H9 (cell line): ENCODE measurements around the gene PAM. TPM values are rescaled to one million over a fixed set of nuclear protein-coding genes. Genes with fewer than 3 reads are reported as not detected.

ENCODE experiments used
- DNase-seq: peaks from one replicate; pipeline ENCODE4 v3.0.0-alpha.2; 2017
- H2AFZ ChIP-seq: one replicate; pipeline ENCODE4 v1.6.1; 2013; ENCODE audit warnings: mild to moderate bottlenecking, low read length, control low read depth, moderate library complexity
- H2AK5ac ChIP-seq: 2 replicates; pipeline ENCODE4 v1.6.1; 2013; ENCODE audit warnings: low read length, control low read depth, mixed read lengths; ENCODE audit not compliant: insufficient read length
- H2BK120ac ChIP-seq: one replicate; pipeline ENCODE4 v1.6.1; 2013; ENCODE audit warnings: low read depth, mild to moderate bottlenecking, low read length, control low read depth, inconsistent platforms; ENCODE audit not compliant: poor library complexity, severe bottlenecking
- H2BK12ac ChIP-seq: 2 replicates; pipeline ENCODE4 v1.6.1; 2013; ENCODE audit warnings: low read length, control low read depth, mixed read lengths, low read depth; ENCODE audit not compliant: insufficient read length
- H2BK15ac ChIP-seq: 2 replicates; pipeline ENCODE4 v1.6.1; 2013; ENCODE audit warnings: low read depth, low read length, control low read depth
- H2BK20ac ChIP-seq: one replicate; pipeline ENCODE4 v1.6.1; 2013; ENCODE audit warnings: low read depth, mild to moderate bottlenecking, low read length, control low read depth, inconsistent platforms; ENCODE audit not compliant: poor library complexity, severe bottlenecking
- H2BK5ac ChIP-seq: 2 replicates; pipeline ENCODE4 v1.6.1; 2013; ENCODE audit warnings: low read length, control low read depth, mixed read lengths; ENCODE audit not compliant: insufficient read length
- H3K14ac ChIP-seq: 2 replicates; pipeline ENCODE4 v1.6.1; 2013; ENCODE audit warnings: low read length, control low read depth; ENCODE audit not compliant: insufficient read depth
- H3K18ac ChIP-seq: 2 replicates; pipeline ENCODE4 v1.6.1; 2013; ENCODE audit warnings: low read depth, mild to moderate bottlenecking, mixed read lengths, low read length, control low read depth; ENCODE audit not compliant: insufficient read length
- H3K23ac ChIP-seq: 2 replicates; pipeline ENCODE4 v1.6.1; 2013; ENCODE audit warnings: low read length, control low read depth, mixed read lengths, low read depth; ENCODE audit not compliant: insufficient read length
- H3K23me2 ChIP-seq: 2 replicates; pipeline ENCODE4 v1.6.1; 2013; ENCODE audit warnings: low read depth, mild to moderate bottlenecking, mixed read lengths, low read length, control low read depth; ENCODE audit not compliant: insufficient read length, poor library complexity, severe bottlenecking
- H3K27ac ChIP-seq: 2 replicates; pipeline ENCODE4 v1.5.1; 2013; ENCODE audit warnings: low read length, control low read depth, mixed read lengths, low read depth; ENCODE audit not compliant: insufficient read length
- H3K27me3 ChIP-seq: 2 replicates; pipeline ENCODE4 v1.6.1; 2013; ENCODE audit warnings: low read length, control low read depth, inconsistent platforms; ENCODE audit not compliant: insufficient read depth
- H3K4ac ChIP-seq: 2 replicates; pipeline ENCODE4 v1.6.1; 2013; ENCODE audit warnings: low read depth, mild to moderate bottlenecking, control low read depth, inconsistent platforms, low read length, moderate library complexity
- H3K4me1 ChIP-seq: 2 replicates; pipeline ENCODE4 v1.6.1; 2013; ENCODE audit warnings: low read length, control low read depth, inconsistent platforms; ENCODE audit not compliant: insufficient read depth
- H3K4me2 ChIP-seq: 2 replicates; pipeline ENCODE4 v1.6.1; 2013; ENCODE audit warnings: low read length, control low read depth, mixed read lengths; ENCODE audit not compliant: insufficient read length, insufficient read depth
- H3K56ac ChIP-seq: 2 replicates; pipeline ENCODE4 v1.6.1; 2013; ENCODE audit warnings: low read depth, mild to moderate bottlenecking, mixed read lengths, low read length, control low read depth; ENCODE audit not compliant: insufficient read length
- H3K79me1 ChIP-seq: 2 replicates; pipeline ENCODE4 v1.6.1; 2013; ENCODE audit warnings: low read depth, mild to moderate bottlenecking, moderate library complexity, low read length, control low read depth, inconsistent platforms; ENCODE audit not compliant: insufficient read depth, poor library complexity, severe bottlenecking
- H3K79me2 ChIP-seq: 2 replicates; pipeline ENCODE4 v1.6.1; 2013; ENCODE audit warnings: low read length, control low read depth, inconsistent platforms; ENCODE audit not compliant: insufficient read depth
- H3K9ac ChIP-seq: 2 replicates; pipeline ENCODE4 v1.6.1; 2013; ENCODE audit warnings: low read length, control low read depth, mixed read lengths; ENCODE audit not compliant: insufficient read length; ENCODE audit errors: extremely low read depth
- H3K9me3 ChIP-seq: one replicate; pipeline ENCODE4 v1.6.1; 2013; ENCODE audit warnings: low read depth, low read length, inconsistent platforms; ENCODE audit not compliant: control insufficient read depth
- H3T11ph ChIP-seq: one replicate; pipeline ENCODE4 v1.6.1; 2013; ENCODE audit warnings: mild to moderate bottlenecking, low read length, control low read depth, inconsistent platforms
- H4K20me1 ChIP-seq: one replicate; pipeline ENCODE4 v1.6.1; 2013; ENCODE audit not compliant: control insufficient read depth, insufficient read length, insufficient read depth
- H4K5ac ChIP-seq: 2 replicates; pipeline ENCODE4 v1.6.1; 2013; ENCODE audit warnings: low read depth, mild to moderate bottlenecking, mixed read lengths, low read length, control low read depth; ENCODE audit not compliant: insufficient read length
- H4K8ac ChIP-seq: replicated peaks from 2 replicates; pipeline ENCODE4 v1.6.1; 2013; ENCODE audit warnings: low read length, control low read depth, mixed read lengths, low read depth; ENCODE audit not compliant: insufficient read length
- H4K91ac ChIP-seq: 2 replicates; pipeline ENCODE4 v1.6.1; 2013; ENCODE audit warnings: low read depth, mild to moderate bottlenecking, moderate library complexity, mixed read lengths, low read length, control low read depth; ENCODE audit not compliant: insufficient read length
- H3K27ac Mint-ChIP-seq, 3 experiments: 2 replicates in 2 of 3; 3 replicates in 1 of 3; pipeline ENCODE4 v1.8.0; 2020 to 2021; ENCODE audit warnings: mixed read lengths in 3 of 3, mild to moderate bottlenecking in 1 of 3, moderate library complexity in 1 of 3
- H3K27me3 Mint-ChIP-seq: 2 replicates; pipeline ENCODE4 v1.8.0; 2021; ENCODE audit warnings: low read depth, mild to moderate bottlenecking, moderate library complexity, mixed read lengths
- H3K36me3 Mint-ChIP-seq, 3 experiments: 2 replicates in 2 of 3; 3 replicates in 1 of 3; pipeline ENCODE4 v1.8.0; 2020 to 2021; ENCODE audit warnings: low read depth in 3 of 3, mixed read lengths in 3 of 3; ENCODE audit not compliant: insufficient read depth in 1 of 3
- H3K4me1 Mint-ChIP-seq, 2 experiments: 2 replicates each; pipeline ENCODE4 v1.8.0; 2020; ENCODE audit warnings: mixed read lengths in 2 of 2
- H3K4me3 Mint-ChIP-seq, 2 experiments: 2 replicates in 1 of 2; 3 replicates in 1 of 2; pipeline ENCODE4 v1.8.0; 2020 to 2021; ENCODE audit warnings: mild to moderate bottlenecking in 2 of 2, mixed read lengths in 2 of 2, moderate library complexity in 1 of 2
- H3K9me3 Mint-ChIP-seq, 2 experiments: 2 replicates in 1 of 2; 3 replicates in 1 of 2; pipeline ENCODE4 v1.8.0; 2020; ENCODE audit warnings: mild to moderate bottlenecking in 2 of 2, mixed read lengths in 2 of 2, moderate library complexity in 1 of 2
- CTCF ChIP-seq: fragments of 200-600 bp; sonication (generic); conservative IDR thresholded peaks from 3 replicates; pipeline ENCODE4 v1.8.0; 2021; ENCODE audit warnings: antibody characterized with exemption, mild to moderate bottlenecking
- WGBS: extraction: QIAGEN DNeasy Blood & Tissue Kit; methylation state at CpG from one replicate; pipeline ENCODE4 v1.1.7; 2013; ENCODE audit warnings: missing lambda C conversion rate, low lambda C conversion rate, mixed read lengths; ENCODE audit not compliant: insufficient read length; ENCODE audit errors: extremely low coverage; 5-methylcytosine and 5-hydroxymethylcytosine counted together
- total RNA-seq: library from RNA; stranded (reverse); gene quantifications from 2 replicates; pipeline ENCODE4 v1.2.1, GENCODE V29; 2021

The PAM gene
- total RNA-seq, 1 experiment from 2014 or later = 31.5 TPM

GRCh38 chr5:103036601-103037000 lies 281.5 kb downstream of the PAM start:
- no peak overlapping the region for H3K14ac ChIP-seq
- no peak overlapping the region for H3K27ac ChIP-seq
- H3K56ac ChIP-seq = no peak overlapping the region
- 100% methylated on average over 1 of the region's 2 CpGs for WGBS
- no peak overlapping the region for H3K4me2 ChIP-seq
- H3K4me1 Mint-ChIP-seq = no peaks in the 10 kb centered on the region
- no peaks in the 10 kb centered on the region for H3K23me2 ChIP-seq
- no peak overlapping the region for H3K23ac ChIP-seq
- peaks cover 2 to 7% of the 10 kb centered on the region in 2 experiments; a peak in 3 of 5 replicates for H3K9me3 Mint-ChIP-seq
- no peaks in the 10 kb centered on the region for H3K79me2 ChIP-seq
- no peak overlapping the region for H2AK5ac ChIP-seq
- no peak overlapping the region for H4K8ac ChIP-seq
- H3K18ac ChIP-seq = no peak overlapping the region
- H2BK20ac ChIP-seq = no peak overlapping the region
- no peak for DNase-seq
- H3K4me1 ChIP-seq = no peaks in the 10 kb centered on the region
- TF ChIP-seq CTCF = no peak
- H4K20me1 ChIP-seq = no peaks in the 10 kb centered on the region
- no peak overlapping the region for H2BK5ac ChIP-seq
- H2BK15ac ChIP-seq = no peak overlapping the region
- H3K9ac ChIP-seq = no peak overlapping the region
- H3K9me3 ChIP-seq = peaks cover 13% of the 10 kb centered on the region
- H3K4me3 Mint-ChIP-seq = no peak overlapping the region
- H3K4ac ChIP-seq = no peak overlapping the region
- H2AFZ ChIP-seq = no peak overlapping the region
- H3K27me3 Mint-ChIP-seq = no peaks in the 10 kb centered on the region
- no peak overlapping the region for H4K5ac ChIP-seq
- no peak overlapping the region for H4K91ac ChIP-seq
- H2BK12ac ChIP-seq = no peak overlapping the region
- H3K36me3 Mint-ChIP-seq = peaks cover 5 to 22% (median 5%) of the 10 kb centered on the region in 3 experiments; a peak in 6 of 7 replicates
- no peak overlapping the region for H3T11ph ChIP-seq
- H3K79me1 ChIP-seq = no peaks in the 10 kb centered on the region
- H3K27me3 ChIP-seq = no peaks in the 10 kb centered on the region
- H3K27ac Mint-ChIP-seq = no peak overlapping the region
- no peak overlapping the region for H2BK120ac ChIP-seq
